H1 (cell line): ENCODE data around the gene HIC2. TPM values are rescaled to one million over a fixed set of nuclear protein-coding genes. Genes with fewer than 3 reads are reported as not detected.
"Not testable (repeated sequence)": the region's sequence is repeated elsewhere in the genome, so short reads cannot be mapped to it uniquely, and the experiment has no call there.

Experiments
- CTCF ChIA-PET: fragments of 300-600 bp; sonication (Branson Sonifier 250); formaldehyde crosslinking; loops from one replicate; lab custom pipeline; 2021; ENCODE audit not compliant: partially characterized antibody; lab: Charles Lee
- POLR2A ChIA-PET: fragments of 300-600 bp; sonication (Branson Sonifier 250); formaldehyde crosslinking; loops from one replicate; lab custom pipeline; 2021; ENCODE audit warnings: inconsistent platforms; ENCODE audit not compliant: partially characterized antibody; lab: Charles Lee
- DNase-seq, 2 experiments: peaks; one replicate each; pipeline versions ENCODE4 v3.0.0 to v3.0.0-alpha.2; 2010 to 2022; ENCODE audit warnings: low spot score in 2 of 2, low read depth in 1 of 2, mixed read lengths in 1 of 2
- FAIRE-seq: peaks from 2 replicates; lab custom pipeline; 2011; peaks lifted over from hg19 to GRCh38; lab: Jason Lieb, UNC
- H2AFZ ChIP-seq: 2 replicates; pipeline ENCODE4 v1.8.1; 2012; ENCODE audit warnings: low read length, inconsistent platforms
- H2AK5ac ChIP-seq: 2 replicates; pipeline ENCODE4 v1.6.1; 2013; ENCODE audit warnings: low read depth, low read length
- H2BK120ac ChIP-seq: replicated peaks from 2 replicates; pipeline ENCODE3; 2013; ENCODE audit warnings: low read depth, low read length, inconsistent platforms
- H2BK12ac ChIP-seq: 2 replicates; pipeline ENCODE4 v1.6.1; 2013; ENCODE audit warnings: low read depth, low read length
- H2BK15ac ChIP-seq: 2 replicates; pipeline ENCODE4 v1.6.1; 2013; ENCODE audit warnings: low read length
- H2BK20ac ChIP-seq: 2 replicates; pipeline ENCODE4 v1.6.1; 2013; ENCODE audit warnings: low read length
- H2BK5ac ChIP-seq: 2 replicates; pipeline ENCODE4 v1.6.1; 2013; ENCODE audit warnings: low read depth, low read length
- H3K14ac ChIP-seq: 2 replicates; pipeline ENCODE4 v1.6.1; 2013; ENCODE audit warnings: inconsistent platforms; ENCODE audit not compliant: insufficient read length
- H3K18ac ChIP-seq: 2 replicates; pipeline ENCODE4 v1.6.1; 2013; ENCODE audit warnings: low read length; ENCODE audit errors: extremely low read depth
- H3K23ac ChIP-seq: 2 replicates; pipeline ENCODE4 v1.6.1; 2013; ENCODE audit warnings: inconsistent platforms; ENCODE audit not compliant: insufficient read length
- H3K23me2 ChIP-seq: 2 replicates; pipeline ENCODE4 v1.6.1; 2013; ENCODE audit warnings: low read depth, low read length
- H3K27ac ChIP-seq: 2 replicates; pipeline ENCODE4 v1.6.1; 2011; ENCODE audit warnings: low read depth, low read length, inconsistent platforms
- H3K27me3 ChIP-seq, 4 experiments: replicated peaks in 1 of 4; 1 replicate in 1 of 4; 2 replicates in 3 of 4; pipeline versions ENCODE4 v1.6.1 to v1.8.1; 2011 to 2013; ENCODE audit warnings: low read length in 3 of 4, mild to moderate bottlenecking in 3 of 4, inconsistent platforms in 2 of 4, mixed read lengths in 2 of 4, moderate library complexity in 1 of 4; ENCODE audit not compliant: control insufficient read depth in 3 of 4, insufficient read depth in 3 of 4; ENCODE audit errors: extremely low read depth in 1 of 4
- H3K36me3 ChIP-seq, 4 experiments: 2 replicates each; pipeline versions ENCODE4 v1.6.1 to v1.8.1; 2011 to 2013; ENCODE audit warnings: mild to moderate bottlenecking in 4 of 4, low read length in 3 of 4, moderate library complexity in 2 of 4, control low read depth in 1 of 4, inconsistent platforms in 1 of 4; ENCODE audit not compliant: insufficient read depth in 4 of 4, control insufficient read depth in 2 of 4
- H3K4ac ChIP-seq: replicated peaks from 2 replicates; pipeline ENCODE3; 2013; ENCODE audit warnings: low read length, low read depth, mixed read lengths, inconsistent platforms; ENCODE audit not compliant: insufficient read length
- H3K4me1 ChIP-seq, 4 experiments: replicated peaks in 1 of 4; 1 replicate in 1 of 4; 2 replicates in 3 of 4; pipeline versions ENCODE4 v1.6.1 to v1.8.1; 2011 to 2013; ENCODE audit warnings: low read length in 3 of 4, inconsistent platforms in 2 of 4, mixed read lengths in 1 of 4; ENCODE audit not compliant: insufficient read depth in 4 of 4, control insufficient read depth in 3 of 4
- H3K4me2 ChIP-seq, 2 experiments: 2 replicates each; pipeline versions ENCODE4 v1.6.1 to v1.8.1; 2011 to 2013; ENCODE audit warnings: low read depth in 2 of 2, low read length in 2 of 2, control low read depth in 1 of 2, inconsistent platforms in 1 of 2, mild to moderate bottlenecking in 1 of 2; ENCODE audit not compliant: insufficient read depth in 1 of 2
- H3K4me3 ChIP-seq, 4 experiments: fragments of 200-600, 300-600 bp in 1 of 4; sonication (generic), shearing (Covaris generic), sonication (Bioruptor Twin) in 1 of 4; 2 replicates each; pipeline versions ENCODE4 v1.5.1 to v1.8.1; 2011 to 2016; ENCODE audit warnings: low read length in 4 of 4, low read depth in 3 of 4, control low read depth in 2 of 4, inconsistent platforms in 2 of 4, mild to moderate bottlenecking in 2 of 4, mixed read lengths in 1 of 4, moderate library complexity in 1 of 4; ENCODE audit not compliant: insufficient read depth in 2 of 4; ENCODE audit errors: extremely low read depth in 1 of 4
- H3K56ac ChIP-seq: replicated peaks from 2 replicates; pipeline ENCODE3; 2013; ENCODE audit warnings: low read depth, mild to moderate bottlenecking, mixed read lengths, low read length, inconsistent platforms; ENCODE audit not compliant: insufficient read length
- H3K79me1 ChIP-seq: 2 replicates; pipeline ENCODE4 v1.6.1; 2013; ENCODE audit warnings: low read depth, low read length, control low read depth
- H3K79me2 ChIP-seq, 2 experiments: 2 replicates each; pipeline versions ENCODE4 v1.6.1 to v1.8.1; 2012 to 2013; ENCODE audit warnings: low read length in 2 of 2, mild to moderate bottlenecking in 2 of 2, inconsistent platforms in 1 of 2; ENCODE audit not compliant: insufficient read depth in 2 of 2, control insufficient read depth in 1 of 2
- H3K9ac ChIP-seq, 4 experiments: replicated peaks in 1 of 4; 1 replicate in 1 of 4; 2 replicates in 3 of 4; pipeline versions ENCODE4 v1.6.1 to v1.8.1; 2011 to 2013; ENCODE audit warnings: low read depth in 3 of 4, low read length in 3 of 4, control low read depth in 2 of 4, mild to moderate bottlenecking in 2 of 4, moderate library complexity in 2 of 4, inconsistent platforms in 1 of 4; ENCODE audit errors: extremely low read depth in 1 of 4
- H3K9me3 ChIP-seq, 2 experiments: 2 replicates each; pipeline versions ENCODE4 v1.6.1 to v1.8.1; 2012 to 2013; ENCODE audit warnings: mild to moderate bottlenecking in 2 of 2, moderate library complexity in 2 of 2, control low read depth in 1 of 2, inconsistent platforms in 1 of 2, low read depth in 1 of 2, low read length in 1 of 2, mixed read lengths in 1 of 2; ENCODE audit not compliant: insufficient read depth in 2 of 2
- H4K20me1 ChIP-seq, 2 experiments: replicated peaks in 1 of 2; 2 replicates each; pipeline versions ENCODE3 to v1.8.1; 2011 to 2013; ENCODE audit warnings: inconsistent platforms in 2 of 2, low read length in 2 of 2, mild to moderate bottlenecking in 1 of 2; ENCODE audit not compliant: insufficient read depth in 2 of 2, control insufficient read depth in 1 of 2
- H4K5ac ChIP-seq: 2 replicates; pipeline ENCODE4 v1.6.1; 2013; ENCODE audit warnings: low read length, low read depth, mixed read lengths, inconsistent platforms; ENCODE audit not compliant: insufficient read length
- H4K8ac ChIP-seq: 2 replicates; pipeline ENCODE4 v1.8.0; 2013; ENCODE audit warnings: mild to moderate bottlenecking, moderate library complexity, low read length, inconsistent platforms; ENCODE audit not compliant: insufficient read depth; ENCODE audit errors: extremely low read depth
- H4K91ac ChIP-seq: replicated peaks from 2 replicates; pipeline ENCODE3; 2013; ENCODE audit warnings: low read length, mixed read lengths, inconsistent platforms; ENCODE audit not compliant: insufficient read length
- WGBS, 2 experiments: shearing (Covaris generic) in 1 of 2; methylation state at CpG; one replicate each; pipeline versions ENCODE4 v1.1.6 to v1.1.7; 2013 to 2015; ENCODE audit warnings: low lambda C conversion rate in 2 of 2, mixed read lengths in 2 of 2, inconsistent platforms in 1 of 2, low coverage in 1 of 2, missing lambda C conversion rate in 1 of 2; ENCODE audit not compliant: insufficient replicate concordance in 2 of 2, insufficient coverage in 1 of 2, insufficient read length in 1 of 2; ENCODE audit errors: extremely low coverage in 1 of 2, missing lambda C conversion rate in 1 of 2; 5-methylcytosine and 5-hydroxymethylcytosine counted together
- polyA plus RNA-seq, 7 experiments: library from polyadenylated mRNA; depleted of rRNA in 3 of 7; stranded (reverse) in 5 of 7; unstranded in 2 of 7; fragments of >200 nt in 5 of 7; fragments of 200-250 nt in 2 of 7; gene quantifications; 1 replicate in 5 of 7; 2 replicates in 1 of 7; 4 replicates in 1 of 7; pipeline versions ENCODE4 v1.2.1 to v1.2.3, GENCODE V29; 2011 to 2013; ENCODE audit warnings: missing spikeins in 2 of 7, mixed read lengths in 2 of 7
- total RNA-seq: library from RNA; stranded (reverse); fragmentation: NEBNext Ultra II Directional; extraction: Animal tissue kit (Norgen Biotek cat#: 25700); gene quantifications from 2 replicates; pipeline ENCODE4 v1.2.1, GENCODE V29; 2021

Gene HIC2
- total and polyA plus RNA-seq, 2 of the 8 experiments (the other 6 are each of a cell fraction or from before 2014, with no cell fraction given): 8.0 to 21.9 TPM

GRCh38 chr22:21434378-21435233 lies 17.4 kb downstream of the HIC2 start:
- DNase-seq, H3K18ac ChIP-seq, H3K36me3 ChIP-seq, CTCF ChIA-PET, H2BK15ac ChIP-seq, H3K79me1 ChIP-seq, H3K79me2 ChIP-seq, H2BK20ac ChIP-seq, H3K4me2 ChIP-seq, H3K4me3 ChIP-seq, POLR2A ChIA-PET, H3K23ac ChIP-seq, H3K27me3 ChIP-seq, H2BK12ac ChIP-seq, H3K9me3 ChIP-seq, H3K27ac ChIP-seq, H4K8ac ChIP-seq, H2BK5ac ChIP-seq, H3K14ac ChIP-seq, H2AFZ ChIP-seq, H3K9ac ChIP-seq, H3K23me2 ChIP-seq, H2BK120ac ChIP-seq, H4K91ac ChIP-seq, H2AK5ac ChIP-seq, H4K5ac ChIP-seq, H3K4ac ChIP-seq, H3K56ac ChIP-seq, FAIRE-seq, H3K4me1 ChIP-seq, H4K20me1 ChIP-seq: not testable (repeated sequence)
- WGBS, 2 experiments: no CpG with 5 or more reads among the region's 15 CpGs
